Gastroesophageal sphincter (tissue), 3 donors: ENCODE results near the gene PEAK1.

Experiments used
- CTCF ChIP-seq, 4 experiments: fragments of 200-600 bp in 2 of 4; fragments of 450-650 bp in 2 of 4; sonication (generic) in 1 of 4; IDR thresholded peaks; one replicate each; pipeline ENCODE4 v1.5.1; 2017 to 2019; ENCODE audit warnings: antibody characterized with exemption in 4 of 4, mild to moderate bottlenecking in 2 of 4, moderate library complexity in 2 of 4
- EP300 ChIP-seq: sonication (generic); formaldehyde crosslinking; IDR thresholded peaks from one replicate; pipeline ENCODE4 v1.6.1; 2017; ENCODE audit warnings: antibody characterized with exemption, mild to moderate bottlenecking

- TF ChIP-seq CTCF (IDR thresholded peaks at IDR 0.05) (no peak), EP300 (no peak)
These were observed 164.5 kb downstream of the PEAK1 start for GRCh38 chr15:77255385-77255784.
